HG03558 (cell line): Measurements from ENCODE around the gene PRKCZ.
"Not testable (repeated sequence)": the region's sequence is repeated elsewhere in the genome, so short reads cannot be mapped to it uniquely, and the experiment has no call there.

Source experiments
- ATAC-seq: cut with Tn5 transposase; IDR thresholded peaks from one replicate; pipeline ENCODE4 v1.9.1; 2021; ENCODE audit warnings: moderate number of reproducible peaks; ENCODE audit not compliant: unreplicated experiment; ENCODE audit errors: extremely low read depth

Gene PRKCZ

DNA sequence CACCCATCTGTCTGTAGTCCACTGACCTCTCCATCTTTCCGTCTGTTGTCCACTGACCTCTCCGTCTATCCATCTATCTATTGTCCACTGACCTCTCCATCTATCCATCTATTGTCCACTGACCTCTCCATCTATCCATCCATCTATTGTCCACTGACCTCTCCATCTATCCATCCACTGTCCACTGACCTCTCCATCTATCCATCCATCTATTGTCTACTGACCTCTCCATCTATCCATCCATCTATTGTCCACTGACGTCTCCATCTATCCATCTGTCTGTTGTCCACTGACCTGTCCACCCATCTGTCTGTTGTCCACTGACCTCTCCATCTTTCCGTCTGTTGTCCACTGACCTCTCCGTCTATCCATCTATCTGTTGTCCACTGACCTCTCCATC is 97.7 kb downstream of the PRKCZ start:
- not testable (repeated sequence) for ATAC-seq

DNA sequence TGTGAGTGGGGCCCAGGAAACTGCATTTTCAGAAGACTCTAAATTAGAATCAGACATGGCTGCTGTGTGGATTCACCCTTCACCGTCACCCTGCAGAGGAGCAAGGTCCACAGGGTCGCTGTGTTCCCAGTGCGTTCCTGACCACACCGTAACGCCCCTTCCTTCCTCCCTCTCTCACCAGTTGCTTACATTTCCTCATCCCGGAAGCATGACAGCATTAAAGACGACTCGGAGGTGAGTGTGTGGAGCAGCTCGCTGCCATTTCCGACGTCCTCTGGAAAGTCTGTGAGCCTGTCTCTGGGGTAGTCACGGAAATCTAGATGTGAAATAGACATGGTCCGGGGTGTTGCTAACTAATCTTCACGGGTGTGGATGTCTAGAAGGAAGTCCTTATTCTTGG is 98.5 kb downstream of the PRKCZ start:
- ATAC-seq = no peak

DNA sequence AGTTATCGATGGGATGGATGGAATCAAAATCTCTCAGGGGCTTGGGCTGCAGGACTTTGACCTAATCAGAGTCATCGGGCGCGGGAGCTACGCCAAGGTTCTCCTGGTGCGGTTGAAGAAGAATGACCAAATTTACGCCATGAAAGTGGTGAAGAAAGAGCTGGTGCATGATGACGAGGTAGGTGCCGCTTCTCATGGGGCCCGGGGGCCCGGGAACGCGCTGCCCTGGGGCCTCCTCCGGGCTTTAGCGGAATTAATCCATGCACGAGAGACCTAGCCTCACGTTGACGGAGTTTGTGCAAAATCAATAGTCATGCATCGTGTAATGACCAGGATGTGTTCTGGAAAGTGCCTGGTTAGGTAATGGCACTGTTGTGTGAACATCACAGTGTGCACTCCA is 100.6 kb downstream of the PRKCZ start:
- no peak for ATAC-seq

DNA sequence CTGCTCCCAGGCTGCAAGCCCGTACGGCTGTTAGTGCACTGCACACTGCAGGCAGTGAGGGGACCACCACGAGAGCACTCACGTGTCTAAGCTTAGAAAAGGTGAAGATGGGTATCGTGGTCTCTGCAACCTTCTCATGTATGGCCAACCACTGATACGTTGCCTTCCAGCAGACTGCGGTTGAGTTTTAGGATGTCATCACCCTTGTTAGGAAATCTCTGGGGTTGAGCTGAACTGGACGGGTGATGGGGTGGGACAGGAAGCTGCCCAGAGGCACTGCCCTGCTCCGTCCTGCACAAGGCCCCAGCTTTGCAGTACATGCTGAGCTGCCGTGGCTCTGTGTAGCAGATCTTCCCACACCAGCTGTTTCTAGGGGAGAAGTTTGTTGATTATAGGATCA is 101.0 kb downstream of the PRKCZ start:
- ATAC-seq = no peak

DNA sequence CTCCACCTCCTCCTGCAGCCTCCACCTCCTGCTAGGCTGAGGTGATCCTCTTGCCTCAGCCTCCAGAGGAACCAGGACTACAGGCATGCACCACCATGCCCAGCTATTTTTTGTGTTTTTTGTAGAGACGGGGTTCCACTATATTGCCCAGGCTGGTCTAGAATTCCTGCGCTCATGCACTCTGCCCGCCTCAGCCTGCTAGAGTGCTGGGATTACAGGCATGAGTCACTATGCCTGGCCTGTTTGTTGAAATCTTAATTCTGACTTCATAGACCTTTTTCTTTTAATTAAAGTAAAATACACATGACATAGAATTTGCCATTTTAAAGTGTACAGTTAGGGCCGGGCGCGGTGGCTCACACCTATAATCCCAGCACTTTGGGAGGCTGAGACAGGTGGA is 101.7 kb downstream of the PRKCZ start:
- no peak for ATAC-seq

DNA sequence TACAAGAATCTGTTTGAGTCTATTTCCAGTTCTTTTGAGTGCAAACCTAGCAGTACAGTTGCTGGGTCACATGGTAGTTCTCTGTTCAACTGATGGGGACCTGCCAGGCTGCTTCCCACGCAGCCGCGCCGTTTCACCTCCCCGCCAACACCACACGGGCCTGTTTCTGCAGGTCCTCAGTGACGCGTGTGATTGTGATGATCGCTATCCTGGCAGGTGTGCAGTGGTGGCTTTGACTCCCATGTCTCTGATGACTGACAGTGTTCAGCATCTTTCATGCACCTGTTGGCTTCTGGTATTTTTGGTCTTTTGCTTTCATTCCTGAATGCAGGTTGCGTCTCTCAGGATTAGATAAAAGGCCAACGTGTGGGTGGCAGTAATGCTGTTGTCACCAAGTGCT is 102.7 kb downstream of the PRKCZ start:
- ATAC-seq = no peak

DNA sequence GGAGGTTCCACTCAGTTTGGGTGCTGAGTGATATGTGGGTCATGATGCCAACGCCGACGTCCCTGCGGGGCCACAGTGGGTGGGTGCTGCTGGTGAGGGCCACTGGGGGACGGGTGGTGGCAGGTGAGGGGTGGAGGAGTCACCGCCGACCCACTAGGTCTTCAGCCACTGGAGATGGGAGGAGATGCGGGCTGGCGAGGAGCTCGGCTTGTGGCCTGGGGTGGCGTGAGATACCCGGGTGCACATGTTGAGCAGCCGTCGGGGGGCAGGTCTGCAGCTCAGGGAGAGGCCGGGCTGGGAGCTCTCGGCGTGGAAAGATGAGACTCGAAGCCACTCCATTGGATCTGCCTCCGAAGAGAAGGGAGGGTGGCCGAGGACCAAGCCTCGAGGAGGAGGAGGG is 103.8 kb downstream of the PRKCZ start:
- no peak for ATAC-seq

DNA sequence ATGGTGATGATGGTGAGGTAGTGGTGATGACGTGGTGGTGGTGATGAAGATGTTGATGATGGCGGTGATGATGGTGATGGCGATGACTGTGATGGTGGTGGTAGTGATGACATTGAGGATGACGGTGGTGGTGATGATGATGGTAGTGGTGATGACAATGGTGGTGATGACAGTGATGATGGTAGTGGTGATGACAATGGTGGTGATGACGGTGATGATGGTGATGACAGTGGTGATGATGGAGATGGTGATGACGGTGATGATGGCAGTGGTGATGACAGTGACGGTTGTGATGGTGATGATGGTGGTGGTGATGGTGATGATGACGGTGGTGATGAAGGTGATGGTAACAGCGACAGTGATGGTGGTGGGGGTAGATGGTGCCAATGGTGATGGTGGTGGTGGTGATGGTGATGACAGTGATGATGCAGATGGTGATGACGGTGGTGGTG is 105.0 kb downstream of the PRKCZ start:
- ATAC-seq = no peak

DNA sequence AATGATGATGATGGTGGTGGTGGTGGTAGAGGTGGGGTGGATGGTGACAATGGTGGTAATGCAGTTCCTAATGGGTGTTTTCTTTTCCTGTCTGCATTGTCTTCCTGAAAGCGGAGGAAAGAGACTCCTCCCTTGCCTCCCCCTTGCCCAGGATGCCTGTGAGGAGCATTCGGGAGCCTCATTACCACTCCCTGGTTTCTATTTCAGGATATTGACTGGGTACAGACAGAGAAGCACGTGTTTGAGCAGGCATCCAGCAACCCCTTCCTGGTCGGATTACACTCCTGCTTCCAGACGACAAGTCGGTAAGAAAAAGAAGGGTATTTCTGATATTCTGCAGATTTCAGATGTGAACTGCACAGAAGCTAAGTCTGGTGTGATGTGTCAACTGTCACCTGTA is 105.6 kb downstream of the PRKCZ start:
- ATAC-seq = no peak

DNA sequence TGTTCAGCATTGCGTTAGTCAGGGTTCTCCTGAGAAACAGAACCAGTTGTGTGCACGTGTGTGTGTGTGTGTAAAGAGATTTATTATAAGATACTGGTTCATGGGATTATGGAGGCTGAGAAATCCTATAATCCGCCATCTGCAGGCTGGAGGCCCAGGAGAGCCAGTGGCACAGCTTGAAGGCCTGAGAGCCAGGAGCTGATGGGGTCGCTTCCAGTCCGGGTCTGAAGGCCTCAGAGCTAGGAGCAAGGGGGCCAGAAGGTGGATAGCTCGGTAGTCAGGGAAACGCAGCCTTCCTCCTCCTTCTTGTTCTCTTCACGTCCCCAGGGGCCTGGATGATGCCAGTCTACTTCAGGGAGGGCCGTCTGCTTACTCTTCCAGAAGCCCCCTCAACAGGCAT is 106.7 kb downstream of the PRKCZ start:
- ATAC-seq = no peak

DNA sequence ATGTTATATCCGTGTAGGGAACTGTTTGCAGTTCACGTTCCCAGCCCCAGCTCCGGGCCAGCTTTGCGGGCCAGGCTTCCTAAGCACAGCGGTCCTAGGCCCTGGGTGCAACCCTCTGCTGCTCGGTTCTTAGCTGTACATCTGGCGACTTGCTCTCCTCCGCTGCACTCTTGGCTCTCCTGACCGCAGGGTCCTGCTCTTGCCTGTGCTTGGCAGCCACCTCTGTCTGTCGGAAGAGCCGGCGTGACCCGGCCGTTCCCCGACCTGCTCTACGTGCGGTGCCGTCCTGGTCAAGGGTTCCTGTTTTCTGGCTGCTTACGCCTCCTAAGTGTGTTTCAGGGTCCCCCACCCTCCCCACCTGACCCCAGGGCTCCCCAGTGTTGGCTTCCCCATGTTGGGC is 107.6 kb downstream of the PRKCZ start:
- ATAC-seq = no peak

DNA sequence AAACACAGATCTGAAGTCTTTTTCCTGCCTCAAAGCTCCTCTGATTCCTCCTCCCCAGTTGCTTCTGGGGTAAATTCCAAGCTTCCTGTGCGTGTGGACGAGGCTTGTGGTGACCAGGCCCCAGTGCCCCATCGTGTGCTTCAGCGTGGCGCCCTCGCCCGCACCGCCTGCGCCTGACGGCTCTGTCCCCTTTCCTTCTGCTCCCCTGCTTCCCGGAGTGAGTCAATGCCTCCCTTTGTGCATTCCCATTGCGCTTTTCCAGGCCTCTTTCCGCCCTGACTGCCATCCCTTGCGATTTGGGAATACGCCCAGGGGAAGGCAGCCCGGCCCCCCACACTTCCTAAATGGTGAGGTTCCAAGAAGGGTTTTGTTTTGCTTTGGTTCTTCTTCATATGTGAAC is 108.1 kb downstream of the PRKCZ start:
- ATAC-seq = no peak

DNA sequence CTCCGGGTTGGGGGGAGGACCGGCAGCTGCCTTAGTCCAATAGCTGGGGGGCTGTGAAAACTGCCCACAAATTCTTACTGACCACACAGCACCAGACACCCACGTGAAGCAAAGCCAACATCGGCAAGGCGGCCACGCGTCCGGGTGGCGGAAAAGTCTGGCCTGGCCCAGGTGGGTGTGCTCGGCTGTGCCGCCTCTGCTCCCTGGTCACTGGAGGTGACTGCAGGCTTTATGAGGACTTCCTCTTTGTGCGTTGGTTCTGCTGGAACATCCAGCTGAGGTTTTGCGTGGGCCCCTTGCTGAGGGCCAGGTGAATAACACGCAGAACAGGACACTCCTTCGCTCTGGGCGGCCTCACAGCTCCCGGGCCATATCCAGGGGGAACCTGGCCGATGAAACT is 108.9 kb downstream of the PRKCZ start:
- ATAC-seq = no peak

DNA sequence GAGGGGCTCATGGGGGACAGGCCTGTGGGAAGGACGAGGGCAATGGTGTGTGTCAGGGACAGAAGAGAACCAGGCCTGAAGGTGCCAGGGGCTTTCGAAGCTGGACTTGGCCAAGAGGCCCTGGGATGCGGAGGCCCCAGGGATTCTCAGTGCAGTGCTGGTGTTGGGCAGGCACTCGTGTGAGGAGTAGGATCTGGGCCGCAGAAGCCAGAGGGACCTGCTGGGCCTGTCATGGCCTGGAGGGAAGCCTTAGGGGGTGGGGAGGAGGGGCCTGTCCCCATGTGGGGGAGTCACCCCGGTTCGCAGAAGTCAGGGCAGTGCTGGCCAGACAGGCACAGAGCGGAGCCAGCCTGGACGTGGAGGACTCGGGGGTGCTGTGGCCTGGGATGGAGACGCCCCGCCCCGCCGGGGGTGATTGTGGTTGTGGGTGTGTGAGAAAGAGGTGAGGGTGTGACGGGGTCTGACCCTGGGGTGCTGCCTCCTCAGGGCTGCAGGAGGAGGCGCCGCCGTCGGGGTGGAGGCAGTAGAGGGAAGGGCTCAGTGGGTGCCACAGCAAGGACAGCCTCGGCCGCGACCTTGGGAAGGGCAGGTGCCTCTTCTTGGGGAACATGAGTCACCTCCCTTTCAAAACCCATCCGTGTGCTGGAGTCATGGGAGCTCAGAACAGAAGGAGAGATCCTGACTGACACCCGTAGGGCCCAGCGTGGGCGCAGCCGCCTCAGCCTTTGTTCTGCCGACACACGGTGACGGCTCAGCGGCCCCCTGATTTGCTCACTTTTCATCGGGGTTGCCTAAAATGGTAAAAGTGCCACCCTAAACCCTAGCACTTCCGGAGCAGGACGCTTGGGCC is 110.5 kb downstream of the PRKCZ start:
- ATAC-seq = no peak

DNA sequence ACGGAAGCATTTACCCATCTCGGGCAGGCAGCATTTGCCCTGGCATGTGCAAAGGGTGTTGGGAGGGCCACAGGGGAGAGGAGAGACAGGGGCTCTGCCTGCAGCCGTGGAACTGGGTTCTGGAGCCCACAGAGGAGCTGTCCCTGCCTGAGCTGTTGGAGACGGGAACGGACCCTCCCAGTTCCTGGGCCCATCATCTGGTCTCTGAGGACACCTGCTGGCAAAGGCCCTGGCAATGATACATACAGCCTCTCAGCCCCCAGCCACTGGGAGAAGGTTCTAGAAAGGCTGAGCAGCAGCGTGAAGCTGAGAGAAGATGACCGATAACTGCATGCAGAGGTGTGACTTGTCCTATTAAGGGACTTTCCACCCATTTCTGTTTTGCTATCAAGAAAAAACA is 113.0 kb downstream of the PRKCZ start:
- no peak for ATAC-seq

DNA sequence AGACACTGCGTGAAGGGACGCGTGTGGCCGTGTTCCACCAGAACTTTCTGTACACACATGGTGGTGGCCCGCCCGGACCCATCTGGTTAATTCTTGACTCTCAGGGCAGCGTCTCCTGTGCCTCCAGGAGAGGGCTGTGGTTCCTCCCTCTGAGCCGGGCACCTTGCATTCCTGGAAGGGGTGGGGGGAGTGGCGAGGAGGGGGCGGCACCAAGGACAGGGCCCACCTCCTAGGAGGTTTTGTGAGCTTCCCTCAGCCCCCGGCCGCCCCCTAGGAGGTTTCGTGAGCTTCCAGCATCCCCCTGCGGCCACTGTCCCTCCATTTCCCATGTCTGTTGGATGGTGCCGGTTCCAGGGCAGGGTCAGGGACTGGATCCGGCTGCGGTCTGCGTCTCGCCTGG is 115.4 kb downstream of the PRKCZ start:
- ATAC-seq = no peak

DNA sequence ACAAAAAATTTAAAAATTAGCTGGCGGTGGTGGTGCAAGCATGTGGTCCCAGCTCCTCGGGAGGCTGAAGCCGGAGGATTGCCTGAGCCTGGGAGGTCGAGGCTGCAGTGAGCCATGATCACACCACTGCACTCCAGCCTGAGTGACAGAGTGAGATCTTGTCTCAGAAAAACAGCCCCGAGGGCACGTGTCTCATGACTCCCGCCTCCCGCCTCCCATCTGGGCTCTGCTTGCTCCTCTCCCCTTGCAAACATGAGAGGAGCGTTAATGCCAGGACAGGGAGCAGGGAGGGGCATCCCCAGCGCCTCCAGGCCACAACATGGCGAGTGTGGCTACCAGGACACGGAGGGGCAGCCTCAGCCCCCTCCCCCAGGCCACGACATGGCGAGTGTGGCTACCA is 116.0 kb downstream of the PRKCZ start:
- ATAC-seq = no peak

DNA sequence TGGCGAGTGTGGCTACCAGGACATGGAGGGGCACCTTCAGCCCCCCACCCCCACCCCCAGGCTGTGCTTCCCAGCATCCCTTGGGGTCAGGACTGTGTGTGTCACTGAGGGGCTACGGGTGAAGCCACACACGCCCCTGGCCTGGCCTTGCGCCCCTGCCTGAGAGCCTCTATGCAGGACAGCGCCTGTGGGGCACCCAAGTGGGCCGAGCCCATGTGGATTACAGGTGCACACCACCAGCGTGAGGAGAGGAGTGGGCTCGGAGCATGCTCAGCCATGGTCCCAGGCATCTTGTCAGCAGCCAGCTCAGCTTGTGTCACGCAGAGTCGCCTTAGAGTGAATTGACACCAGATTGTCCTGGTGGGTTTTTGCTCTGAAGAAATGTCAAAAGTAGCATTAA is 116.5 kb downstream of the PRKCZ start:
- ATAC-seq = no peak

DNA sequence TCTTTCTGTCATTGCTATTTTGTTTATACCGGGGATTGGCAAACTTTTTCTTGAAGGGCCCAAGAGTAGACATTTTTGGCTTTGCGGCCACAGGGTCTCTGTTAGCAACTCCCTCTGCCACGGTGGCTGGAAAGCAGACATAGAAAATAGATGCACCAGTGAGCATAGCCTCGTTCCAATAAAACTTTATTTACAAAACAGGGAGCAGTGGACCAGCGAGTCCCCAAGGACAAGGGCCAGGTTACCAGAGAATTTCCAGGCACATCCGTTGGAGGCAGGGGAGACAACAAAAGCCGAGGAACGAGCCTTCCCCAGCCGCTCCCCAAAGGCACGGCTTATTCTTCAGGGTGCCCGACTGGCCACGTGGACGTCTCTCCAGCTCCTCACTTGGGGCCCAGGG is 117.9 kb downstream of the PRKCZ start:
- ATAC-seq = no peak

DNA sequence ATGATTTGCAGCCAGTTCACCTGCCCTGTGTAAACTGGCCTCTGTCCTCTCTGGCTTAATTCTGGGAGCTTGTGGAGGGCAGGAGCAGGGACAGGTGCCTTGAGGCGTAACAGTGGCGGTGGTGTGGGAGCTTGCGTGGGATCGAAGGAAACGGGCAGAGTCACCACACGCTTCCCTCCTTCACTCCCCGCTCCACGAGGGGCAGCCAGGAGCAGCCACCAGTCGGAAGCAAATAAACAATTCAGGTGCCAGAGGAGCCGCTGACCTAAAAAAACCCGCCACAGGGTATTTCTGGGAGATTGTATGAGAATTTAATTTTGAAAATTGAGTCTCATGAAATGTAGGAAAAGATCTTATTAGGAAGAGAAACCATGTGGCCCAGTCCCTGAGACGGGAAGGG is 118.3 kb downstream of the PRKCZ start:
- ATAC-seq = no peak

DNA sequence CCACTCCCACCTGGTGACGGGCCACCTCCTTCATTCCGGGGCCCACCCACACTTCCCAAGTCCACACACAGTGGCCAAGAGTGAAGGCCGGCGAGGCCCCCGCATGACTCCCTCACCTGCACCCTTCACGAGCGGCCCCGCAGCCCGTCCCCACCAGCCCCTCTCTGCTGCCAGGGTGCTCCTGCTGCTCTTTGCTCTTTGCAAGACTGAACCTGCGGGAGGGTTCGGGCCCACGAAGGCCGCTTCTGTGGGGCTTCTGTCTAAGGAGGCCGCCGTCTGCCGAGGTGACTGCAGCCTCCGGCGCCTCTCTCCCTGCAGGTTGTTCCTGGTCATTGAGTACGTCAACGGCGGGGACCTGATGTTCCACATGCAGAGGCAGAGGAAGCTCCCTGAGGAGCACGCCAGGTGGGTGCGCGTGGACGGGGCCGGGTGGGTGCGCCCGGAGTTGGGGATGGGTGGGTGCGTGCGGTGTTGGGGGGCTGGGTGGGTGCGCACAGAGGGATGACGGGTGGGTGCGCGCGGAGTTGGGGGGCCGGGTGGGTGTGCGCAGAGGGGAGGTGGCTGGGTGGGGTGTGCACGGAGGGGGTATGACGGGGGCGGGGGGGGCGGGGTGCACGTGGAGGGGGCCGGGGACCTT is 119.1 kb downstream of the PRKCZ start:
- no peak for ATAC-seq

DNA sequence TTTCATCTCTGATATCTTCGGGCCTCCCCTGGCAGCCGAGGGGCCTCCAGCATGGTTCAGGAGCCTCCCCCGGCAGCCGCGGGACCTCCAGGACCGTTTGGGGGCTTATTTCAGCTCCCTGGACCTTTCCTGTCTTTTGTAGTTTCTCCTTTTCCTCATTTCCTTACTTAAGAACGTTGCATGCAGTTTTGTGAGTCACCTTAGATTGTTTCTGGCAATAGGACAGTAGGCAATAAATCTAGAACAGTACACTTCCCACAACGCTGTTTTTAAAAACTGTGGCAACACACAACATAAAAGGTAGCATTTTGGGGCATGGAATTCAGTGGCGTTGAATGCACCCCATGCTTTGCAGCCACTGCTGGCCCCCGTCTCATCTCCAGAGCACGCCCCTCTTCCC is 120.0 kb downstream of the PRKCZ start:
- no peak for ATAC-seq
